Transverse colon (tissue), 4 donors: Measurements from ENCODE around the gene AMBP. TPM values are rescaled to one million over a fixed set of nuclear protein-coding genes. Genes with fewer than 3 reads are reported as not detected.

Experiments
- DNase-seq: peaks from one replicate; pipeline ENCODE4 v3.0.0-alpha.2; 2019
- H3K27ac ChIP-seq, 4 donors: fragments of 200-600 bp; sonication (generic); 2 replicates each; pipeline ENCODE4 v1.5.1; 2016 to 2018; ENCODE audit warnings: inconsistent platforms in 4 of 4
- H3K27me3 ChIP-seq: fragments of 200-600 bp; sonication (generic); 2 replicates; pipeline ENCODE4 v1.5.1; 2017; ENCODE audit warnings: inconsistent platforms
- H3K36me3 ChIP-seq, 4 donors: fragments of 200-600 bp; sonication (generic); 2 replicates each; pipeline ENCODE4 v1.5.1; 2017 to 2019; ENCODE audit warnings: inconsistent platforms in 4 of 4
- H3K4me1 ChIP-seq, 4 donors: fragments of 200-600 bp; sonication (generic); 2 replicates each; pipeline ENCODE4 v1.5.1; 2017 to 2020; ENCODE audit warnings: inconsistent platforms in 4 of 4
- H3K4me3 ChIP-seq, 4 donors: fragments of 200-600 bp; sonication (generic); 1 replicate in 1 of 4; 2 replicates in 3 of 4; pipeline versions ENCODE4 v1.5.1 to v1.6.1; 2017 to 2019; ENCODE audit warnings: inconsistent platforms in 4 of 4
- H3K9me3 ChIP-seq, 2 donors: fragments of 200-600 bp; sonication (generic); 2 replicates each; pipeline ENCODE4 v1.5.1; 2017 to 2019; ENCODE audit warnings: inconsistent platforms in 2 of 2
- EP300 ChIP-seq: sonication (generic); formaldehyde crosslinking; IDR thresholded peaks from one replicate; pipeline ENCODE4 v1.6.1; 2017; ENCODE audit warnings: antibody characterized with exemption, low read depth
- POLR2A ChIP-seq: fragments of 450-650 bp; IDR thresholded peaks from one replicate; pipeline ENCODE4 v1.6.1; 2016; ENCODE audit warnings: antibody characterized with exemption, mild to moderate bottlenecking, moderate library complexity
- POLR2AphosphoS5 ChIP-seq, 3 donors: sonication (generic); formaldehyde crosslinking; IDR thresholded peaks; one replicate each; pipeline ENCODE4 v1.6.1; 2016; ENCODE audit warnings: antibody characterized with exemption in 3 of 3
- WGBS, 2 donors: methylation state at CpG; one replicate each; pipeline ENCODE4 v1.1.5; 2018; ENCODE audit warnings: low coverage in 1 of 2; 5-methylcytosine and 5-hydroxymethylcytosine counted together
- in situ Hi-C, 4 donors: fragments of 200-750 bp; cut with MboI; loops; one replicate each; pipeline versions ENCODE4 v1.15.0 to v1.15.1; 2017; ENCODE audit warnings: low sequenced_read_pairs in 3 of 4, low pct_ligation_motif_present in 1 of 4, low pct_unique_long_range_greater_than_20kb in 1 of 4
- intact Hi-C: fragments of 100-400 bp; cut with DNase I; formaldehyde crosslinking; loops from one replicate; pipeline ENCODE4 v1.15.1; 2023; ENCODE audit warnings: low total_unique reads
- total RNA-seq, 4 donors: library from RNA; depleted of rRNA; stranded (reverse); fragments of >200 nt; gene quantifications; one replicate each; pipeline ENCODE4 v1.1.0, GENCODE V29; 2016
- TF ChIP-seq, protein P1 (sequence below), 5 experiments: fragments of 200-600 bp in 3 of 5; fragments of 450-650 bp in 2 of 5; sonication (generic) in 3 of 5; IDR thresholded peaks; 1 replicate in 2 of 5; 2 replicates in 3 of 5; pipeline ENCODE4 v1.5.1; 2016 to 2017; ENCODE audit warnings: antibody characterized with exemption in 5 of 5, inconsistent platforms in 3 of 5, mild to moderate bottlenecking in 2 of 5, moderate library complexity in 1 of 5

AMBP gene
- total RNA-seq, 4 donors from 2014 or later: 0.96 TPM; not detected in 3

DNA sequence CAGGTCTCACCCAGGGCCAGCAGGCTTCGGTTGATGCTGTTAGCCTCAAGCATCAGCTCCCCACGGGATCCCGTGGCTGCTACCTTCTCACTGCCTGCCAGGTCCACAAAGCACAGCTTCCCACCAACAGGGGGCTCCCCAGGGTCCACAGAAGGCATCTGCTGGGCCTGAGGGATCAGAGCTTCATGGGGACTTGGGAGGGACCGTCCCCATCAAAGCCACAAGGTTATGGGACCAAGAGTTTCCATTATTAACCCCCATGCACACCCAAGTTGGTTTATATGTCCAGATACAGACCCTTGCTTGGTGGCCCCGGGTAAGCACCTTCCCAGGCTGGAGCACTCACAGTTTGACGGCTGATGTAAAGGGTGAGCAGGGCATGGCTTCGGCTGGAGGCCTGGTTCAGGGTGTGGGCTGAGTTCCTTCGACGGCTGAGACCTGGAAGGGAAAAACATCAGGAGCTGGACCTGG, 18.0 kb upstream of the AMBP start:
- H3K27ac ChIP-seq: no peak overlapping the region
- no peak for DNase-seq
- H3K4me1 ChIP-seq: peaks cover 5 to 22% (median 20%) of the 10 kb centered on the region in 4 donors
- no peak overlapping the region for H3K4me3 ChIP-seq
- in situ Hi-C loops (loop anchor here in 1 of 4 donors (25.0 kb wide), 1 partner anchor 191 kb away; no protein-coding TSS in a partner anchor), intact Hi-C loops (no loop called here)
- H3K27me3 ChIP-seq: peaks cover 18% of the 10 kb centered on the region
- no peaks in the 10 kb centered on the region for H3K9me3 ChIP-seq
- WGBS, 2 donors: 78% methylated on average over 9 of the region's 9 CpGs; no CpG with 5 or more reads in 1 of the 2 donors
- TF ChIP-seq EP300: no peak
- TF ChIP-seq POLR2A: no peak
- TF ChIP-seq, protein P1, sequence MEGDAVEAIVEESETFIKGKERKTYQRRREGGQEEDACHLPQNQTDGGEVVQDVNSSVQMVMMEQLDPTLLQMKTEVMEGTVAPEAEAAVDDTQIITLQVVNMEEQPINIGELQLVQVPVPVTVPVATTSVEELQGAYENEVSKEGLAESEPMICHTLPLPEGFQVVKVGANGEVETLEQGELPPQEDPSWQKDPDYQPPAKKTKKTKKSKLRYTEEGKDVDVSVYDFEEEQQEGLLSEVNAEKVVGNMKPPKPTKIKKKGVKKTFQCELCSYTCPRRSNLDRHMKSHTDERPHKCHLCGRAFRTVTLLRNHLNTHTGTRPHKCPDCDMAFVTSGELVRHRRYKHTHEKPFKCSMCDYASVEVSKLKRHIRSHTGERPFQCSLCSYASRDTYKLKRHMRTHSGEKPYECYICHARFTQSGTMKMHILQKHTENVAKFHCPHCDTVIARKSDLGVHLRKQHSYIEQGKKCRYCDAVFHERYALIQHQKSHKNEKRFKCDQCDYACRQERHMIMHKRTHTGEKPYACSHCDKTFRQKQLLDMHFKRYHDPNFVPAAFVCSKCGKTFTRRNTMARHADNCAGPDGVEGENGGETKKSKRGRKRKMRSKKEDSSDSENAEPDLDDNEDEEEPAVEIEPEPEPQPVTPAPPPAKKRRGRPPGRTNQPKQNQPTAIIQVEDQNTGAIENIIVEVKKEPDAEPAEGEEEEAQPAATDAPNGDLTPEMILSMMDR (IDR thresholded peaks at IDR 0.05): no peak
- no peak for TF ChIP-seq POLR2AphosphoS5 (IDR thresholded peaks at IDR 0.05)
- H3K36me3 ChIP-seq: no peaks in the 10 kb centered on the region

DNA sequence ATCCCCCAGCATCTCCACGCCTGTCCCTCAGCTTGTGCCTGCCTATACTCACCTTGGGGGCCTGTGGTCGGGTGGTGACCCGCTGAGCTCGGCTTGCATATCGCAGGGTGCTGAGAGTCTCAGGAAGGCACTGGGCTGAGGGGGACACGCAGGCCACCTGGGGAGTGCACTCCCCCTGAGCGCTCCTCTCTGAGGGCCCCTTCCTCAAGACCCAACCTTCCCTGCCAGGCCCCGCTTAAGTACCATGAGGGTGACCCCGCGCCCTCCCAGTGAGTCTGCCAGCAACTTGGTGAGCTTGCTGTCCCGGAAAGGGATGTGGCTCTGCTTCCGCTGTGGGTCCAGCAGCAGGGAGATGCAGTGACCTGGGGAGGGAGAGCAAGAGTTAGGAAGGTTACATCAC, 16.9 kb upstream of the AMBP start:
- H3K9me3 ChIP-seq: no peaks in the 10 kb centered on the region
- TF ChIP-seq, protein P1 (IDR thresholded peaks at IDR 0.05): no peak
- TF ChIP-seq POLR2A (no peak), EP300 (no peak), POLR2AphosphoS5 (IDR thresholded peaks at IDR 0.05) (no peak)
- no peak for DNase-seq
- H3K36me3 ChIP-seq: no peaks in the 10 kb centered on the region
- H3K27ac ChIP-seq: no peak overlapping the region
- peaks cover 5 to 22% (median 20%) of the 10 kb centered on the region in 4 donors for H3K4me1 ChIP-seq
- 93 to 100% methylated on average over 1 to 12 of the region's 12 CpGs for WGBS, 2 donors
- H3K27me3 ChIP-seq: peaks cover 18% of the 10 kb centered on the region
- in situ Hi-C loops (loop anchor here in 1 of 4 donors (25.0 kb wide), 1 partner anchor 192 kb away; no protein-coding TSS in a partner anchor), intact Hi-C loops (no loop called here)
- no peak overlapping the region for H3K4me3 ChIP-seq

DNA sequence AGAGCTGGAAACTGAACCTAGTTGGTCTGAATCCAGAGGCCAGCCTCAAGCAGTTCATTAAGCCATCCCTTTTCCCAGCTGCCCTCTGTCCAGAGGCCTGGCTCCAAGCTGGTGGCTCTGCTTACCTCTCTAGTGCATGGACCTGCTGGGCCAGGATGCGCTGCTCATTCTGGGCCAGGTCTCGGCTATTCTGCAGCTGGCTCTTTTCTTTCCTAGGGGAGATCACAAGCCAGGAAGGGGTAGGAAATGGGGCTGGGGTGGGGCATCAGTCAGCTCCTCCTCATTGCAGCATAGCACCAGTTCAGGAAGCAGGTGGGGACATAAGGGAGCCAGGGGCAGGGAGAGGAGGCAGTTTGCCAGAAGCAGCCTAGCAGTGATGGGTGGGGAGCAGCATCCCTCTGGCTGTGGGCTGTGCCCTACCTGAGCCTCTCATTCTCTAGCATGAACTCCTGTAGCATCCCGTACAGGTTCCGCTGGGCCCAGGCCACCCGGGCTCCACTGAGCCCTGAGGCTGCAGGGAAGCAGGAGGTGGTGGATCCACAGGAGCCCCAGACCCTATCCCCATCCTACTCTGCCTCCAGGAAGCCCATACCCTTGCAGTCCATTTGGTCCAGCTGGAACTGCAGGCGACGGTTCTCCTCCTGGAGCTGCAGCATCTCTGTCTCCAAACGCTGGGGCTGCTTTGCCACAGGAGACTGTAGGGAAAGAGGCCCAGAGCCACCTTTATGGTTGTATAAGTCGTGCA, 15.8 kb upstream of the AMBP start:
- H3K36me3 ChIP-seq: no peaks in the 10 kb centered on the region
- in situ Hi-C loops: loop anchor here in 1 of 4 donors (25.0 kb wide), 1 partner anchor 193 kb away; no protein-coding TSS in a partner anchor

DNA sequence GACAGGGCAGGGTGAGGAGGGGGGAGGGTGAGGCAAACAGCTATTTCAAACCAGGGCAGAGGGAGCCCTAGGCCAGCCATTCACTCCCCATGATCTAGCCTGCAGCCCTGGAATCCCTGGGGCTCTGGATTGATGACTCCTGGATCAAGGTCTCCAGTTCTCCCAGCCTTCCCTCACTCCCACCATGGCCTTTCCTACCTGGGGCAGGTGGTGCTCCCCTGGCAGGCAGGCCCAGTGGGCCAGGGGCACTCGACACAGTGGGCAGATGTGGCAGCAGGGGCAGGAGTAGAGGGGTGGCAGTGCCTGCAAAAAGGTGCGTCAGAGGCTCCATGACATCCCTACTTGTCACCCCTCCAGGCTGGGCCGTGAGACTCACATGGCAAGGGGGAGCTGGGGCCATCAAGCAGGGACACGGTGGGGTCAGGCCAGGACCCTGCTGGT, 15.0 kb upstream of the AMBP start:
- no peak overlapping the region for H3K27ac ChIP-seq
- WGBS, 2 donors: 73% methylated on average over 4 of the region's 4 CpGs; no CpG with 5 or more reads in 1 of the 2 donors
- TF ChIP-seq, protein P1 (IDR thresholded peaks at IDR 0.05): no peak
- TF ChIP-seq EP300: no peak
- no peak for TF ChIP-seq POLR2A
- no peaks in the 10 kb centered on the region for H3K36me3 ChIP-seq
- intact Hi-C loops (no loop called here), in situ Hi-C loops (loop anchor here in 1 of 4 donors (25.0 kb wide), 1 partner anchor 194 kb away; no protein-coding TSS in a partner anchor)
- H3K9me3 ChIP-seq: no peaks in the 10 kb centered on the region
- peaks cover 4 to 10% (median 8%) of the 10 kb centered on the region in 4 donors for H3K4me1 ChIP-seq
- H3K27me3 ChIP-seq: peaks cover 9% of the 10 kb centered on the region
- H3K4me3 ChIP-seq: no peak overlapping the region
- DNase-seq: no peak

More for the DNA sequence above, 15.8 kb upstream of the AMBP start:
- Histone ChIP-seq H3K27ac (no peak overlapping the region), H3K4me3 (no peak overlapping the region), H3K27me3 (peaks cover 17% of the 10 kb centered on the region), H3K4me1 (peaks cover 5 to 16% (median 15%) of the 10 kb centered on the region in 4 donors), H3K9me3 (no peaks in the 10 kb centered on the region)
- intact Hi-C loops: no loop called here
- no peak for DNase-seq
- TF ChIP-seq, protein P1 (IDR thresholded peaks at IDR 0.05): no peak
- TF ChIP-seq POLR2A (no peak), POLR2AphosphoS5 (IDR thresholded peaks at IDR 0.05) (no peak), EP300 (no peak)
- WGBS, 2 donors: 74% methylated on average over 9 of the region's 9 CpGs; no CpG with 5 or more reads in 1 of the 2 donors
